GM20431 (cell line): ENCODE data around the gene ZC3H7B.

Experiments used
- in situ Hi-C: fragments of 300-500 bp; cut with MseI, MboI; formaldehyde crosslinking; loops from one replicate; pipeline ENCODE4 v1.15.0; 2020; ENCODE audit warnings: low sequenced_read_pairs; ENCODE audit not compliant: unreplicated experiment

ZC3H7B gene

GRCh38 chr22:41405588-41405987, 104.3 kb downstream of the ZC3H7B start:
- in situ Hi-C loops = loop anchor here (10.0 kb wide), 1 partner anchor 109 kb away; no protein-coding TSS in a partner anchor

DNA sequence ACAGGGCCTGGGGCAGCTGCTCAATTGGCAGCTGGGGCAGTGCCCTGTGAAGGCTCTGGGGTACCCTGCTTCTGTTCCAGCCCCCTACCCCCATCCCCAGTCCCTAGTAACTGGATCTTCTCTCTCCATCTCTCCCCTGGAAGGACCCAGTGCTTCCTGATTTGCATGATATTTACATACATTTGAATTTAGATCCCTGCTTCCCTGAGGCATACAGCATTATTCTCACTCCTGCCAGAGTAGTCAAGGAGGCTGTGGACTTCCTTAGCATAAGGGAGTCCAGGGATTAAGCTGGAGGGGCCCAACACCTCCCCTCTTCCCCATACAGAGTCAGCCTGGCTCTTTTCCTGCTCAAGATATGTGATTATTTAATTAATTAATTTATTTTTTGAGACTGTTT, 105.1 kb downstream of the ZC3H7B start:
- in situ Hi-C loops = loop anchor here (10.0 kb wide), 1 partner anchor 108 kb away; no protein-coding TSS in a partner anchor

GRCh38 chr22:41407433-41407832, 106.1 kb downstream of the ZC3H7B start:
- in situ Hi-C loops = loop anchor here (10.0 kb wide), 1 partner anchor 107 kb away; no protein-coding TSS in a partner anchor

- in situ Hi-C loops = loop anchor here (10.0 kb wide), 1 partner anchor 106 kb away; no protein-coding TSS in a partner anchor
Observed at GRCh38 chr22:41408665-41409064, 107.3 kb downstream of the ZC3H7B start.
